ENCODE results near the gene ZNF362. TPM values are rescaled to one million over a fixed set of nuclear protein-coding genes. Genes with fewer than 3 reads are reported as not detected.

Gene ZNF362
- total and polyA plus RNA-seq, 2 of the 13 experiments (the other 11 are each of a cell fraction or from before 2014, with no cell fraction given), result 8.3 to 14.2 TPM

DNA sequence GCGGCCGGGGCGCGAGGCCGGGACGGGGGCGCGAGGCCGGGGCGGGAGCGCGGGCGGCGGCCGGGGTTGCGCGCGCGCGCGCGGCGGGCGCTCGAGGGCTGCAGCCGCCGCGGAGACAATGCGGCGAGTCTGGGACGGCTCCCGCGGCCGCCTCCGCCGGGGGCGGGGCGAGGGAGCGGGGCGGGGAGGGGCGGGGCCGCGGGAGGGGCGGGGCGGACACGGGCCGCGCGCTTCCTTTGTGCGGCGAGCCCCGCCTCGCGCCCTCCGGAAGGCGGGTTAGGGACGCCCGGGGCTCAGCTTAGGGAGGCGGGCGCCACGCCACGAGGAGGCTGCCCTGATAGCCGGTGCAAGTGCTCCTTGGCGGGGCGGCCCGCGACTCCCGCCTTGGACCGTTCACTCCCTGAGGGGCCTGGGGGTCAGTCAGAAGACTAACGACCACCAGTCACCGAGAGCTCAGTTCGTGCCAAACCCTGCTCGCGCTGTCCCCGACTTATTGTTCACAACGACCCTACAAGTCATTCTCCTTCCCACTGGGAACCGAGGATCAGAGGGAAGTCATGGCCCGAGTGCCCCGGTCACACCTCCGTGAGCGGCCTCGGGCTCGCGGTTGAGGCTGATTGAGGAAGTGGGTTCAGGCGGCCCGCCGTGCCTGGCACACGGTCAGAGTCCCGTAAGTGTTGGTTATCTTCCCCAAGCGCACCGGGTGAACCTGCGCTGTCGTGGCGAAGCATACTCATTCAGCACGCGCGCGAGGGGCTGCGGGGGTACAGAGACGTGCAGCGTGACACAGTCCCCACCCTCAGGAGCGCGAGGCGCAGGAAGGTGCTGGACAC lies 93.7 kb downstream of the ZNF362 start (continued):
- TF ChIP-seq CENPX (CRISPR knock-in tag; IDR thresholded peaks at IDR 0.05) (no peak), NCOA2 (CRISPR knock-in tag; IDR thresholded peaks at IDR 0.05) (no peak; the same call in 1 of the 2 replicates), KLF15 (CRISPR knock-in tag; IDR thresholded peaks at IDR 0.05; ENCODE audit: borderline replicate concordance) (no peak), ZBTB7A (CRISPR knock-in tag; IDR thresholded peaks at IDR 0.05) (peak; percentile 13; the same call in 1 of the 2 replicates), ZFX (CRISPR knock-in tag; IDR thresholded peaks at IDR 0.05; ENCODE audit: low read depth) (peak; percentile 57), NFRKB (IDR thresholded peaks at IDR 0.05) (no peak), DR1 (CRISPR knock-in tag; IDR thresholded peaks at IDR 0.05) (no peak), SKI (IDR thresholded peaks at IDR 0.05; ENCODE audit: partially characterized antibody) (no peak), NAIF1 (CRISPR knock-in tag; IDR thresholded peaks at IDR 0.05; ENCODE audit: borderline replicate concordance) (0 out of 2 replicates have a peak, but pooled peaks have one; percentile 49), HES4 (CRISPR knock-in tag; IDR thresholded peaks at IDR 0.05; ENCODE audit: borderline replicate concordance) (peak; percentile 83; the same call in 1 of the 2 replicates), ZNF577 (CRISPR knock-in tag; IDR thresholded peaks at IDR 0.05; ENCODE audit: borderline replicate concordance, low read depth) (no peak), DMAP1 (CRISPR knock-in tag; IDR thresholded peaks at IDR 0.05) (peak; percentile 75), DNMT3B (CRISPR knock-in tag; conservative IDR thresholded peaks at IDR 0.05) (no peak), GLI4 (CRISPR knock-in tag; IDR thresholded peaks at IDR 0.05; ENCODE audit: borderline replicate concordance) (peak; percentile 58; the same call in 1 of the 2 replicates), RBFOX2 (IDR thresholded peaks at IDR 0.05; ENCODE audit: low read depth, low read length) (peak; percentile 28), MYNN (CRISPR knock-in tag; IDR thresholded peaks at IDR 0.05; ENCODE audit: low read depth) (no peak; the same call in 1 of the 2 replicates)
- TF ChIP-seq, protein P1, sequence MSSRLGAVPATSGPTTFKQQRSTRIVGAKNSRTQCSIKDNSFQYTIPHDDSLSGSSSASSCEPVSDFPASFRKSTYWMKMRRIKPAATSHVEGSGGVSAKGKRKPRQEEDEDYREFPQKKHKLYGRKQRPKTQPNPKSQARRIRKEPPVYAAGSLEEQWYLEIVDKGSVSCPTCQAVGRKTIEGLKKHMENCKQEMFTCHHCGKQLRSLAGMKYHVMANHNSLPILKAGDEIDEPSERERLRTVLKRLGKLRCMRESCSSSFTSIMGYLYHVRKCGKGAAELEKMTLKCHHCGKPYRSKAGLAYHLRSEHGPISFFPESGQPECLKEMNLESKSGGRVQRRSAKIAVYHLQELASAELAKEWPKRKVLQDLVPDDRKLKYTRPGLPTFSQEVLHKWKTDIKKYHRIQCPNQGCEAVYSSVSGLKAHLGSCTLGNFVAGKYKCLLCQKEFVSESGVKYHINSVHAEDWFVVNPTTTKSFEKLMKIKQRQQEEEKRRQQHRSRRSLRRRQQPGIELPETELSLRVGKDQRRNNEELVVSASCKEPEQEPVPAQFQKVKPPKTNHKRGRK (CRISPR knock-in tag; IDR thresholded peaks at IDR 0.05), result no peak; the same call in 1 of the 2 replicates
- TF ChIP-seq, protein P2, sequence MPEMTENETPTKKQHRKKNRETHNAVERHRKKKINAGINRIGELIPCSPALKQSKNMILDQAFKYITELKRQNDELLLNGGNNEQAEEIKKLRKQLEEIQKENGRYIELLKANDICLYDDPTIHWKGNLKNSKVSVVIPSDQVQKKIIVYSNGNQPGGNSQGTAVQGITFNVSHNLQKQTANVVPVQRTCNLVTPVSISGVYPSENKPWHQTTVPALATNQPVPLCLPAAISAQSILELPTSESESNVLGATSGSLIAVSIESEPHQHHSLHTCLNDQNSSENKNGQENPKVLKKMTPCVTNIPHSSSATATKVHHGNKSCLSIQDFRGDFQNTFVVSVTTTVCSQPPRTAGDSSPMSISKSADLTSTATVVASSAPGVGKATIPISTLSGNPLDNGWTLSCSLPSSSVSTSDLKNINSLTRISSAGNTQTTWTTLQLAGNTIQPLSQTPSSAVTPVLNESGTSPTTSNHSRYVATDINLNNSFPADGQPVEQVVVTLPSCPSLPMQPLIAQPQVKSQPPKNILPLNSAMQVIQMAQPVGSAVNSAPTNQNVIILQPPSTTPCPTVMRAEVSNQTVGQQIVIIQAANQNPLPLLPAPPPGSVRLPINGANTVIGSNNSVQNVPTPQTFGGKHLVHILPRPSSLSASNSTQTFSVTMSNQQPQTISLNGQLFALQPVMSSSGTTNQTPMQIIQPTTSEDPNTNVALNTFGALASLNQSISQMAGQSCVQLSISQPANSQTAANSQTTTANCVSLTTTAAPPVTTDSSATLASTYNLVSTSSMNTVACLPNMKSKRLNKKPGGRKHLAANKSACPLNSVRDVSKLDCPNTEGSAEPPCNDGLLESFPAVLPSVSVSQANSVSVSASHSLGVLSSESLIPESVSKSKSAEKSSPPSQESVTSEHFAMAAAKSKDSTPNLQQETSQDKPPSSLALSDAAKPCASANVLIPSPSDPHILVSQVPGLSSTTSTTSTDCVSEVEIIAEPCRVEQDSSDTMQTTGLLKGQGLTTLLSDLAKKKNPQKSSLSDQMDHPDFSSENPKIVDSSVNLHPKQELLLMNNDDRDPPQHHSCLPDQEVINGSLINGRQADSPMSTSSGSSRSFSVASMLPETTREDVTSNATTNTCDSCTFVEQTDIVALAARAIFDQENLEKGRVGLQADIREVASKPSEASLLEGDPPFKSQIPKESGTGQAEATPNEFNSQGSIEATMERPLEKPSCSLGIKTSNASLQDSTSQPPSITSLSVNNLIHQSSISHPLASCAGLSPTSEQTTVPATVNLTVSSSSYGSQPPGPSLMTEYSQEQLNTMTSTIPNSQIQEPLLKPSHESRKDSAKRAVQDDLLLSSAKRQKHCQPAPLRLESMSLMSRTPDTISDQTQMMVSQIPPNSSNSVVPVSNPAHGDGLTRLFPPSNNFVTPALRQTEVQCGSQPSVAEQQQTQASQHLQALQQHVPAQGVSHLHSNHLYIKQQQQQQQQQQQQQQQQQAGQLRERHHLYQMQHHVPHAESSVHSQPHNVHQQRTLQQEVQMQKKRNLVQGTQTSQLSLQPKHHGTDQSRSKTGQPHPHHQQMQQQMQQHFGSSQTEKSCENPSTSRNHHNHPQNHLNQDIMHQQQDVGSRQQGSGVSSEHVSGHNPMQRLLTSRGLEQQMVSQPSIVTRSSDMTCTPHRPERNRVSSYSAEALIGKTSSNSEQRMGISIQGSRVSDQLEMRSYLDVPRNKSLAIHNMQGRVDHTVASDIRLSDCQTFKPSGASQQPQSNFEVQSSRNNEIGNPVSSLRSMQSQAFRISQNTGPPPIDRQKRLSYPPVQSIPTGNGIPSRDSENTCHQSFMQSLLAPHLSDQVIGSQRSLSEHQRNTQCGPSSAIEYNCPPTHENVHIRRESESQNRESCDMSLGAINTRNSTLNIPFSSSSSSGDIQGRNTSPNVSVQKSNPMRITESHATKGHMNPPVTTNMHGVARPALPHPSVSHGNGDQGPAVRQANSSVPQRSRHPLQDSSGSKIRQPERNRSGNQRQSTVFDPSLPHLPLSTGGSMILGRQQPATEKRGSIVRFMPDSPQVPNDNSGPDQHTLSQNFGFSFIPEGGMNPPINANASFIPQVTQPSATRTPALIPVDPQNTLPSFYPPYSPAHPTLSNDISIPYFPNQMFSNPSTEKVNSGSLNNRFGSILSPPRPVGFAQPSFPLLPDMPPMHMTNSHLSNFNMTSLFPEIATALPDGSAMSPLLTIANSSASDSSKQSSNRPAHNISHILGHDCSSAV (CRISPR knock-in tag; IDR thresholded peaks at IDR 0.05; ENCODE audit: borderline replicate concordance), result no peak
- TF ChIP-seq, protein P3, sequence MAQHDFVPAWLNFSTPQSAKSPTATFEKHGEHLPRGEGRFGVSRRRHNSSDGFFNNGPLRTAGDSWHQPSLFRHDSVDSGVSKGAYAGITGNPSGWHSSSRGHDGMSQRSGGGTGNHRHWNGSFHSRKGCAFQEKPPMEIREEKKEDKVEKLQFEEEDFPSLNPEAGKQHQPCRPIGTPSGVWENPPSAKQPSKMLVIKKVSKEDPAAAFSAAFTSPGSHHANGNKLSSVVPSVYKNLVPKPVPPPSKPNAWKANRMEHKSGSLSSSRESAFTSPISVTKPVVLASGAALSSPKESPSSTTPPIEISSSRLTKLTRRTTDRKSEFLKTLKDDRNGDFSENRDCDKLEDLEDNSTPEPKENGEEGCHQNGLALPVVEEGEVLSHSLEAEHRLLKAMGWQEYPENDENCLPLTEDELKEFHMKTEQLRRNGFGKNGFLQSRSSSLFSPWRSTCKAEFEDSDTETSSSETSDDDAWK (CRISPR knock-in tag; IDR thresholded peaks at IDR 0.05), result no peak

Measured in HepG2 (cell line).